Loucy (cell line): ENCODE data around the gene MIS18BP1.
"Not testable (repeated sequence)": the region's sequence is repeated elsewhere in the genome, so short reads cannot be mapped to it uniquely, and the experiment has no call there.

ENCODE experiments used
- EZH2phosphoT487 ChIP-seq: fragments of 200-600 bp; IDR thresholded peaks from 2 replicates; pipeline ENCODE4 v1.6.1; 2018; ENCODE audit warnings: antibody characterized with exemption, mild to moderate bottlenecking, moderate library complexity, borderline replicate concordance
- TF ChIP-seq, protein P1 (sequence below): fragments of 200-600 bp; sonication (generic); conservative IDR thresholded peaks from 2 replicates; pipeline ENCODE4 v1.5.1; 2014; ENCODE audit warnings: mild to moderate bottlenecking, antibody characterized with exemption, low read length

DNA sequence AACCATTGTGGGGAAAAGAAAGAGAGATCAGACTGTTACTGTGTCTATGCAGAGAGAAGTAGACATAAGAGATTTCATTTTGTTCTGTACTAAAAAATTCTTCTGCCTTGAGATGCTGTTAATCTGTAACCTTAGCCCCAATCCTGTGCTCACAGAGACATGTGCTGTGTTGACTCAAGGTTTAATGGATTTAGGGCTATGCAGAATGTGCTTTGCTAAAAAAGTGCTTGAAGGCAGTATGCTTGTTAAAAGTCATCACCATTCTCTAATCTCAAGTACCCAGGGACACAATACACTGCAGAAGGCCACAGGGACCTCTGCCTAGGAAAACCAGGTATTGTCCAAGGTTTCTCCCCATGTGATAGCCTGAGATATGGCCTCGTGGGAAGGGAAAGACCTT, 39.3 kb downstream of the MIS18BP1 start:
- TF ChIP-seq, protein P1, sequence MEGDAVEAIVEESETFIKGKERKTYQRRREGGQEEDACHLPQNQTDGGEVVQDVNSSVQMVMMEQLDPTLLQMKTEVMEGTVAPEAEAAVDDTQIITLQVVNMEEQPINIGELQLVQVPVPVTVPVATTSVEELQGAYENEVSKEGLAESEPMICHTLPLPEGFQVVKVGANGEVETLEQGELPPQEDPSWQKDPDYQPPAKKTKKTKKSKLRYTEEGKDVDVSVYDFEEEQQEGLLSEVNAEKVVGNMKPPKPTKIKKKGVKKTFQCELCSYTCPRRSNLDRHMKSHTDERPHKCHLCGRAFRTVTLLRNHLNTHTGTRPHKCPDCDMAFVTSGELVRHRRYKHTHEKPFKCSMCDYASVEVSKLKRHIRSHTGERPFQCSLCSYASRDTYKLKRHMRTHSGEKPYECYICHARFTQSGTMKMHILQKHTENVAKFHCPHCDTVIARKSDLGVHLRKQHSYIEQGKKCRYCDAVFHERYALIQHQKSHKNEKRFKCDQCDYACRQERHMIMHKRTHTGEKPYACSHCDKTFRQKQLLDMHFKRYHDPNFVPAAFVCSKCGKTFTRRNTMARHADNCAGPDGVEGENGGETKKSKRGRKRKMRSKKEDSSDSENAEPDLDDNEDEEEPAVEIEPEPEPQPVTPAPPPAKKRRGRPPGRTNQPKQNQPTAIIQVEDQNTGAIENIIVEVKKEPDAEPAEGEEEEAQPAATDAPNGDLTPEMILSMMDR, result not testable (repeated sequence)
- not testable (repeated sequence) for TF ChIP-seq EZH2phosphoT487
